Pulmonary artery endothelial cell (primary cell): ENCODE measurements around the gene COP1. TPM values are rescaled to one million over a fixed set of nuclear protein-coding genes. Genes with fewer than 3 reads are reported as not detected.
"Not testable (repeated sequence)": the region's sequence is repeated elsewhere in the genome, so short reads cannot be mapped to it uniquely, and the experiment has no call there.

Source experiments
- DNase-seq: peaks from one replicate; pipeline ENCODE4 v3.0.0-alpha.2; 2011; ENCODE audit warnings: low read depth, low spot score
- total RNA-seq: library from RNA; depleted of rRNA; stranded (reverse); fragments of >200 nt; gene quantifications from 2 replicates; pipeline ENCODE4 v1.2.3, GENCODE V29; 2014

The COP1 gene
- total RNA-seq, 1 donor from 2014 or later = 62.0 TPM

DNA sequence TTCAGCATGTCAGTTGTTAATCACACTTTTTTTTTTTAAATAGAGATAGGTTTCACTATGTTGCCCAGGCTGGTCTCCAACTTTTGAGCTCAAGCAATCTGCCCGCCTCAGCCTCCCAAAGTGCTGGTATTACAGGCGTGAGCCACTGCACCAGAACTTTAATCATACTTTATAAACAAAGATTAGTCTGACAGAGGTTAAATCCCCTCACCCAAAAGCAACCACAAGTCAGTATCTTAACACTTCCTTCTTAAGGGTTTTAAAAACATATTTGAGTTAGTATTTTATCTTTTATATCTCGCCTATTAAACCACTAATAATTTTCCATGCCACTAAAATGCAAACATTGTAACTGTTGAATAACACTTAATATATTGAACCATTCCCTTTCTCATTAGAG is 70.2 kb downstream of the COP1 start:
- no peak for DNase-seq

DNA sequence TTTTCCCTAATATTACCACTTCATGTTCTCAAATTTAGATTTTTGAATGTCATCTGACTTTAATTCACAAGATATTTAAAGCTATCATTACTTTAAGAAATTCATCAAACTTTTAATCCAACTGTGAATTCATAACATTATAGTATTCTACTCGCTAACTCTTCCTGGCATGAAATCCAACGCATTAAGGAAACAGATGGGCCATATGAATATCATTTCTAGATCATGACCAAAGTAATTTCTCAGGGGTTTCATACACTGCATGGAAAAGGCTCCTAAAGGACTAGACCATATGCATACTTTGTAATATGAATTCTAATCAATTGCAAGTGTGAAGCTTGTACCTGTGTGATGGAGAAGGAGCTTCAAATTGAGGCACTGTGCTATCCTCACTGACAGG is 72.4 kb downstream of the COP1 start:
- no peak for DNase-seq

DNA sequence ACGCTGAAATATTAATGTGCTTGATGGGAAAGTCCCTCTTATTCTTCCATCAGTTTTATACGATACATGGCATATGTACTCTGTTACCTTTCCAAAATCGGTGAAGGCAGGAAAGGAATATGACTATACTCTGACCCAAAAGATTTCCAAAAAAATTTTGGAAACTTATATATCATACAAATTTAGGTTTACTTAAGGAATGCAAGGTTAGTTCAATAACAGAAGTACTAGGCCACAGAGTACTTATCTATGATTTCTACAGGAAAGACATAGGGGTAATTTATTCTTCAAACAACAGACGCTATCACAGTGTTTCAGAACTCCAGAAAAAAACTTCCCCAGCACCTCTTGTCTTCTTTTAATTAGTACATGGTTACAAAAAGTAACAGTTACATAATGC is 84.8 kb downstream of the COP1 start:
- no peak for DNase-seq

DNA sequence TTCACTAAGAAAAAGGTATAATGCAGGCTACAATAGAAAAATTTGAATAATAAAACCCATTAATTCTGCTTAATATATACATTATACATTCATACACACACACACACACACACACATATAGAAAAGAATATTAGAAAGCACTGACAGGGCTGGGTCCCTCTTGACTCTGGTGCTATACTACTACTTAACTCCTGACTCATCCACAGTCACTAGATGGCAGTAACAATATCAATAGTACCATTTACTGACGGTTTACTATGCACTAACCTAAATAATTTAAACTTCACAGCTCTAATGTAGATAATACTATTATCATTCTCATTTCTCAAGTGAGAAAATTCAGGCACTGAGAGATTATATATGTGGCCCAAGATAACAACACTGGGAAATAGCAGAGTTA is 87.5 kb downstream of the COP1 start:
- DNase-seq = no peak

DNA sequence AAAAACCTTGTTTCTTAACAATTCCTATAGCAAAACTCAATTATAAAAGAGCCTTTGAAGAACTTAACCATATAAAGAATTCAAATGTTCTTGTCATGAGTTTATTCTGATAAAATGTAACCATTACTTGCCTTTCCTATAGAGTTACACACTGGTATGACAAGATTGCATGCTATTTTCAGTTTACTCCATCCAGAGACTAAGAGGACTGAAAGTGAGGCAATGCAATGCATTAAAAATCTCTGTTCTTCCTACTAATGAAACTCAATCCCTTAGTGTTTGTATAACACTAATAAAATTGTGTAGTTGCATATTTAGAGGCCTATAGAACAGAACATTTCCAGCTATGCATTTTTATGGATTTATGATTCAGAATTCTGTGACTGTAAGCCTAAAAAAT is 88.1 kb downstream of the COP1 start:
- DNase-seq = no peak

DNA sequence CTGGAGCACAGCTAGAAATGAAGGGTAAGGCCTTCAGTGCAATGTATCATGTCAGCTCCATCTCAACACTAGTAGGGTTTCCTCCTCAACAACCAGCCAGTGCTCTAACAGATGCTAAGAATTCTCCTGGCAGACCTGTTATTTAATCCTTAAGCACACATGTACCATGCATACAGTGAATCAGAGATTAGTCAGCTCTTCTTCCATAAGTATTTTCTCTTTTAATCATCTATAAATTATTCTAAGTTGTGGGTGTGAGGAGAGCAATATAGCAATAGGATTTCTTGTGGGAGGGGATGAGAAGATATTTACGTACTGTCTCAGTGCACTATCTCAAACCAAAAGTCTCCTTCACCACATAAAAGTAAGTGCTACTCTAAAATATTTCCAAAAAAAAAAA is 95.3 kb downstream of the COP1 start:
- DNase-seq = no peak

DNA sequence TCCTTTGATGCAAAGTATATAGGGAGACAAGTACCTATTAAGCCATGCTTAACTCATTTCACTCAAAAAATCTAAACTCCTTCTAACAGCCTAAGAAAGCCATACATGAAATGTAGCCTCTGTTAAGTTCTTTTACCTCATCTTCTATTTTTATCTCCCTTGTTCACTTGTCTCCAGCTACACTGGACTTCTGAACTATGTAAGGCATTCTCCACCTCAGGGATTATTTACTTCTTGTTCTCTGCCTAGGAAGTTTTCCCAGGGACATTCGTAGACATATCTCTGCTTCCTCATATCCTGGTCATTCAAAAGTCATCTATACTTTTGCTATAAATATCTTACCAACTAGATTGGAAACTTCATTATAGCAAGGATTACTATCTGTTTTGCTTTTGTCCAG is 96.9 kb downstream of the COP1 start:
- DNase-seq = no peak

DNA sequence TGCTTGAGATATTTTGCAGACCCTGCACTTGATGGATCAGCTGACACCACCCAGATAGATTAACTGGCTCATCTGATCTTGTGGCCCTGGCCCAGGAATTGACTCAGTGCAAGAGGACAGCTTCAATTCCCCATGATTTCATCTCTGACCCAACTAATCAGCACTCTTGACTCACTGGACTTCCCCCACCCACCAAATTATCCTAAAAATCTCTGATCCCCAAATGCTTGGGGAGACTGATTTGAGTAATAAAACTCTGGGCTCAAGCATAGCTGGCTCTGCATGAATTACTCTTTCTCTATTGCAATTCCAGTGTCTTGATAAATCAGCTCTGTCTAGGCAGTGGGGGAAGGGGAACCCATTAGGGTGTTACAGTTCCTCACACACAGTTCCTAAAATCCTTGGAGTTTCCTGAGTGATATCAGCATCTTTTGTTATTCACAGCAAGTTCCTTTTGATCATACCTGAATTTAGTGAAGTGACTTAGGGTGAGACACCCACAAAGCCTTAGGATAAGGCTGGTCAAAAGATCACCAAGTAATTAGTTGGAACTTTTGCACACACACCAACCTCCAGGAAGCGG is 104.2 kb downstream of the COP1 start:
- no peak for DNase-seq

DNA sequence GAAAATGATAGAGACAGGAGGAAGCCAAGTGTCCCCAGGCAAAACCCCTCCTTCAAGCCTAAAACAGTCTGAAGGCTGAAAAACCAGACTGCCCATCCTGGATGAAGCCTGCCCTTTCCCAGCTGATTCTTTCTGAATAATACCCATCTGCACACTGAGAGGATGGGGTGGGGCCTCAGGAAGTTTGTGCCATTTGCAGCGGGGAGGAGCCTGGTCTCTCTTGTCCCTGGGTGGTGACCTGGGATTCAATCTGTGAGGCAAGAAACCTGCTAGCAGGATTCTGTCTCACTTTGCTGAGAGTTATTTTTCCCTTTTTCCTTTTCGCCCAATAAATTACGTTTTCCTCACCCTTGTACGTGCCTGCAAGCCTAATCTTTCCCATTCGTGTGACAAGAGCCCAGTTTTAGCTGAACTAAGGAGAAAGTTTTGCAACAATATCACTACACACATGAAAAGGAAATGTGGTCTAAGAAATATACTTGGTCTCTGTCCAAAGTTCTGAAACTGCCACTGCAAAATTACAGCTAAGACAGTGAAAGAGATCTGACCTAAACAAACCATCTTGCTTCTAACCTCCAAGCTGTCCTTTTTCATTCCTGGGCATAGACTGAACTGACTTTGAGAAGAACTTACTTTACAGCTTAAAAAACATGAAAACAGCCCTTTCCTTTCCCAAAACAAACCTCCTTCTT is 105.0 kb downstream of the COP1 start:
- no peak for DNase-seq

DNA sequence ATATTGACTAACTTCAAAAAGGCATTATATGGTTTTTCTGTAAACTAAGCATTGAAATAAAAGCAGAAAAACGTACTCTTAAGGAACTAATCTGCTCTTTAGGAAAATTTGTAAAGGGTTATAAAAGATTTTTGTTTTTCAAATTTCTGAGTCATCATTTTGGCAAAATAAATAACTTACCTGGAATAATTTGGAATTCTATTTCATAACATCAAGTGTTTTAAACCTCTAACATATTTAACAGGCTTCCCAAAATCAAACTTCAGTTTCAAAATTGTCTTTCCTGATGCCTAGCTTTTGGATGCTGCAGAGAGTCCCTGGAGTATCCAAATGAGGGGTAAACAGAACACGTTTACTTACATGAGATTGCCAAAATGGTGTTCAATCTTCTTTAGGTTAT is 108.5 kb downstream of the COP1 start:
- DNase-seq = no peak

DNA sequence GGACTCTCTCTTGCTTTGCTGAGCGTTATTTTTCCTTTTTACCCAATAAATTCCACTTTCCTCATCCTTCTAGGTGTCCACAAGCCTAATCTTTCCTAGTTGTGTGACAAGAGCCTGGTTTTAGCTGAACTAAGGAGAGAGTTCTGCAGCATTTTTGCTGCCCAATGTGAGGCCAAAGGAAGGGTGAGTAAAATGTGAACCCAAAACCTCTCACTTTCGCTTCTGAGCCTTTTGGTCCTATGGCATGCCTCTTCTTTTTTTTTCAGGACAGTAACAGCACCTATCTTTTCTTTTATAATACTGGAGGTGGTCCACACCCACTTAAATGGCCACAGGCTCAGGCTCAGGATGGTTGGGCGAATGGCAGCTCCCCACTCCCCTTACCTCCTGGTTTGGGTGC is 111.1 kb downstream of the COP1 start:
- DNase-seq = no peak

DNA sequence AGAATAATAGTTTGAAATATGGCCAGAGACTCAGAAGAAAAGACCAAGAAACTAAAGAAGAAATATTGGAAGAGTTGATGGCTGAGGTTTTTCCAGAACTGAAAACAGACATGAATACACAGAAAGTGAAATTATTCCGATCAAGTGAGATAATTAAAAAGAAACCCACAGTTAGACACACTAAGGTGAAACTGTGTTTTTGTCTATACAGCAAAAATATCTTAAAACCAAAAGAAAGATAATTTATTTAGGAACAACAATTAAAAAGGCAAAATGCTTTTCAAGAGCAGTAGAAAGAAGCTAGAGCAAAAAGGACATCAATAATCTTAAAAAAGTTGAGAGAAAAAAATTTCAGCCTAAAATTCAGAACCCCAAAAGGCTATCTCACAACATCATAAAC is 116.3 kb downstream of the COP1 start:
- DNase-seq = no peak

DNA sequence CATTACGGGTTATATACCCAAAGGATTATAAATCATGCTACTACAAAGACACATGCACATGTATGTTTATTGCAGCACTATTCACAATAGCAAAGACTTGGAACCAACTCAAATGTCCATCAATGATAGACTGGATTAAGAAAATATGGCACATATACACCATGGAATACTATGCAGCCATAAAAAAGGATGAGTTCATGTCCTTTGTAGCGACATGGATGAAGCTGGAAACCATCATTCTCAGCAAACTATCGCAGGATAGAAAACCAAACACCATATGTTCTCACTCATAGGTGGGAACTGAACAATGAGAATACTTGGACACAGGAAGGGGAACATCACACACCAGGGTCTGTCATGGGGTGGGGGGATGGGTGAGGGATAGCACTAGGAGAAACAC is 119.3 kb downstream of the COP1 start:
- not testable (repeated sequence) for DNase-seq

DNA sequence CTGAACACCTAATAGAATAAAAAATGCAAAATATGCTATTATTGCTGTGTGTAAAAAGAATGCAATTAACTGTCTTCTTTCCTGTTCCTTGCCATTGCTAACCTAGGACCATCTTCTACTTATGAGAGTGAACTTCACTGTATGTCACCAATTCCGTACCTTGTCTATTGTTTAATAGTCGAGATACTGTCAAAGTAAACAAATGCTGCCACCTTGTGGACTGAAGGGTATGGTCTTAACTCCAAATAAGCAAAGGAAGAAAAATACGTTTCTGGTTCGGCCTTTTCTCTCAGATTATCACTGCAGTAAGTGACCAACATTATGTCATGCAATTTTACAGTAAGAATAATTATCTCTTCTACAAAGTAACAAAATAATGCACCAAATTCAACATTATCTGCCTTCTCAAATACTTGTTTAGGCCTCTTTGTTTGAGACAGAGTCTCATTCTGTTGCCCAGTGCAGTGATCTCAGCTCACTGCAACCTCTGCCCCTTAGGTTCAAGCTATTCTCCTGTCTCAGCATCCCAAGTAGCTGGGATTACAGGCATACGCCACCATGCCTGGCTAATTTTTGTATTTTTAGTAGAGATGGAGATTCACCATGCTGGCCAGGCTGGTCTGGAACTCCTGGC is 133.4 kb downstream of the COP1 start:
- DNase-seq = peak; percentile 51

DNA sequence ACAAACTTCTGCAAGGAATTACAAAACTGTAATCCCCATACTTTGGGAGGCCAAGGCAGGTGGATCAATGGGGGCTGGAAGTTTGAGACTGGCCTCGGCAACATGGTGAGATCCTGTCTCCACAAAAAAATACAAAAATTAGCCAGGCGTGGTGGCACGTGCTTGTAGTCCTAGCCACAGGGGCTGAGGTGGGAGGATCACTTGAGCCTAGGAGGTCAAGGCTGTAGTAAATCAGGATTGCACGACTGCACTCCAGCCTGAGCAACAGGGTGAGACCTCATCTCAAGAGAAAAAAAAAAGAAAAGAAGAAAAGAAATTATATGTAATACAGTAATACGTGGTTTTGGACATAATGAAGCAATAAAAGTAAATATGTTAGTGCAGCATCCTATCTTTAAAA is 138.2 kb downstream of the COP1 start:
- no peak for DNase-seq

DNA sequence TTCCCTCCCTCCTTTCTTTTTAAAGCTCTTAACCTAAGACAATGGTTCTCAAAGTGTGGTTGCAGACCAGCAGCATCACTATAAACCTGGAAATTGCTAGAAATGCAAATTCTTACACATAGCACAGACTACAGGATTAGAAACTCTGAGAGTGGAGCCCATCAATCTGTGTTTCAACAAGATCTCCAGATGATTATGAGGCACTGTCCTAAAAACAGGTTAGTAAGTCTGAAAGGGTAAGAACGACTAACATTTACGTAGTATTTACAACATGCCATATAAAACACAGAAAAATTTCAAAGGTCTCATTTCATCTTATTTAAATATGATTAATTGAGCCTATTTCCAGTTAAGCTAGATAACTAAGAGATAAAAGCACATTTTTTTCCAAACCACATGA is 138.8 kb downstream of the COP1 start:
- no peak for DNase-seq

DNA sequence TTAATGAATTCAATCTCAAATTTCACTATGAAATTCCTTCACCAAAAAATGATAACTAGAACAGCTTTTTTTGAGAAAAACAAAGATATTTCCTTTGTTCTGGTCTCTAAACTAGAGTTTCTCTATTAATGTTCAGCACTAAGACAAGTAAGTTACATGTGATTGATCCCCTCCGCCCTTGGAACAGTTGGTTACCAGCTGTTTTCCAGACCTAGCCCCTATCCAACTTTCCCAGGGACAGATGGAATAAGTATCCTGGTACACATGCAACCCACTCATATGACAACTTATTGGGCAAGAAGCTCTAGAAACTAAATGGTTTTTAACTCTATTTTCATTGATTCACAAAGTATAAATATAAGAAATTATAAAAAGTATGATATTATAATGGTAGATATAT is 140.4 kb downstream of the COP1 start:
- DNase-seq = no peak

DNA sequence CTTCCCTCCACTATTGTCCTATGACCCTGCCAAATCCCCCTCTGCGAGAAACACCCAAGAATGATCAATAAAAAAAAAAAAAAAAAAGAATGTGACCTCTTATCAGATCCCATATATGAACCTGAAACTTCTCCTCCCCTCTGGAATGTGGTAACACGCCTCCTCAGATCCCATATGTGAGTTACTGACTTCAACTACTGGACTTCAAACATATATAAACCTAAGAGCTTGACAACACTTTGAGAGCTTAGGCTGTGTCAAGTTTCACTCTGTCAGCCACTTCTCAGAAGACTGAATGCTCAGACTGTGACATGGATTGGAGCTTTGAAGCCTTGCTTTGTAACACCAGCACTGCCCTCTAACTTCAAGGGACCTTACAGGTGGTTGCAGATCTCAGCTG is 148.4 kb downstream of the COP1 start:
- no peak for DNase-seq

DNA sequence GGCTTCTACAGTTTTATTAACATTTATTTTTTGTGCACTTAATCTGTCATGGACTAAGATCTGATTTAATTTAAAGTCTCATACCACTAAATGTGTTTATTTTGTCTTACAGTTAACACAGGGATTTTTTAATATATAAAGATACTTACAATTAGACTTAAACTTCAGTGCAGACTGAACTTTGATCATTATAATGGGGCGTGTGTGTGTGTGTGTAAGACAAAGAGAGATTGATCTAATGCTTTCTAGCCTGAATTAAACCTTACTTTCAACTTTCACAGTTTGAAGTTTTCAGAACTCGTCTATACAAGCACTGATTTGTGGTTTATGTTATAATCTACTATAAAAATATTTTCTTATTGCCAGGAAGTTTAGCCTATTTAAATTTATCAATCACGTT is 150.8 kb downstream of the COP1 start:
- DNase-seq = no peak

DNA sequence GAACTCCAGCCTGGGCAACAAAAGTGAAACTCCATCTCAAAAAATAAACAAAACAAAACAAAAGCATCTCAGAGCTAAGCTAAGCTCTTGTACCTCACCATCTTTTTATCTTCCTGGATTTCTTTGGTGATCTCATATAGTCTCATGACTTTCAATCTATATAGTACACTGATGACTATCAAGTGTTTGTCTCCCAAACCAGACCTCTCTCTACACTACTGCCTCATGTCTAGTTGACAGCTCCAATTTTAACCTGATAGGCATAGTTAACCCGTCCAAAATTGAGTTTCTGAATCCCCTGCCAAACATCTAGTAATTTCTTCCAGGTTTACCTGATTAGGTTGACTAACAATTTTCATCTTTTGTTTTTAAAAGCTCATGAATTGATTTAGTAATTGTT is 151.7 kb downstream of the COP1 start:
- no peak for DNase-seq

DNA sequence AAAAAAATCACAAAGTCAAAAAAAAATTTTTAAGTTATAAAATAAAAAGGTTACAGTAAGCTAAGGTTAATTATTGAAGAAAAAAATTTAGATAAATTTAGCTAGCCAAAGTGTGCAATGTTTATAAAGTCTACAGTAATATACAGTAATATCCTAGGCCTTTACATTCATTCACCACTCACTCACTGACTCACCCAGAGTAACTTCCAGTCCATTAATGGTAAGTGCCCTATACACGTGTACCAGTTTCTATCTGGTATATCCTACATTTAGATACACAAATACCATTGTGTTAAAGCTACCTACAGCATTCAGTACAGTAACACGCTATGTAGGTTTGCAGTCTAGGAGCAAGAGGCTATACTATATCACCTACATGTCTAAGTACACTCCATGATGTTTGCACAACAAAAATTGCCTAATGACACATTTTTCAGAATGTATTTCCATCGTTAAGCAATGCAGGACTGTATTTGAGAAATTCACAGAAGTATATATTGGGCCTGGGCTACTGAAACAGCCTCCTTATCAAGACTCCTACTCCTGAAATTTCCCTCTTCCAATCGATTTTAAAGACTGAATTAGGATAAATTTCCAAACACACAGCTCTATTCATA is 155.1 kb downstream of the COP1 start:
- no peak for DNase-seq

DNA sequence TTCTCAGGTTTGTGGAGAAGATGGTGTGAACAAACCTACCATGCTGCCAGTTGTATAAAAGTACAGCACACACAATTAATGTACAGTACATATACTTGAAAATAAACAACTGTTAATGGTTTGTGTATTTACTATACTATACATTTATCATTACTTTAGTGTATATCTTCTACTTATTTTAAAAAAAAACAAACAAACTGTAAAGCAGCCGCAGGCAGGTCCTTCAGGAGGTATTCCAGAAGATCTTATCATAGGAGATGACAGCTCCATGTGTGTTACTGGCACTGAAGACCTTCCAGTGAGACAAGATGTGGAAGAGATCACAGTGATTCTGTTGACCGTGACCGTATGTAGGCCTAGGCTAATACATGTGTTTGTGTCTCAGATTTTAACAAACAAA is 155.7 kb downstream of the COP1 start:
- no peak for DNase-seq

DNA sequence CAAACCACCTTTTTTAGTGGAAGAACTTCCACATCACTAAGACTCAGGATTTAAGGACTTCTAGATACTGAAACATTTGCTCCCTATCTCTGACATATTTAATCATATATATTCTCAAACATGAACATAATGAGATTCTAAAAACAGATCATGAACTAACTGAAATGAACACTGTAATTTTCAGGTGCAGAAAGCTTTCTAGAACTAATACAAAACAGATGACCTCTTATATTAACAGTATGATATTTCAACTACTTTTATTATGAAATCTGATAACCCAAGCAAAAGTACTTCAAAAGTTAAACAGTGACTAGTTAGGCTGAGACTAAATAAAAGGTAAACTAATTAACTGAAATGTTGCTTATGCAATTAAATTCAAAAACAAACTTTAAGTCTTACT is 157.5 kb downstream of the COP1 start:
- DNase-seq = no peak
